HG03095 (cell line): ENCODE results near the gene MUC6.

Experiments
- ATAC-seq: cut with Tn5 transposase; IDR thresholded peaks from one replicate; pipeline ENCODE4 v1.9.1; 2021; ENCODE audit warnings: moderate library complexity; ENCODE audit not compliant: unreplicated experiment

MUC6 gene

DNA sequence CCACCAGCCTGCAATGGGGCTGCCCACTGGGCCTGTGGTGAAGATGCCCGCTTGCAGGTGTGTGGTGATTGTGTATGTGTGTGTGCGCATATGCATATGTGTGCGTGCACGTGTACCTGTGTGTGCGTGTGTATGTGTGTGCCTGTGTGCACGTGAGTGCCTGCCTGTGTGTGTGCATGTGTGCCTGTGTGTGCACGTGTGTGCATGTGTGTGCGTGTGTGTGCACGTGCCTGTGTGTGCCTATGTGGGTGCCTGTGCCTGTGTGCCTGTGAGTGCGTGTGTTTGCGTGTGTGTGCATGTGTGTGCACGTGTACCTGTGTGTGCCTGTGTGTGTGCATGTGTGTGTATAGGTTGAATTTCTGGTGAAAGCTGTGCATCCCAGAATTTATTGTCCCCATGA is 2.4 kb upstream of the MUC6 start:
- ATAC-seq = no peak

DNA sequence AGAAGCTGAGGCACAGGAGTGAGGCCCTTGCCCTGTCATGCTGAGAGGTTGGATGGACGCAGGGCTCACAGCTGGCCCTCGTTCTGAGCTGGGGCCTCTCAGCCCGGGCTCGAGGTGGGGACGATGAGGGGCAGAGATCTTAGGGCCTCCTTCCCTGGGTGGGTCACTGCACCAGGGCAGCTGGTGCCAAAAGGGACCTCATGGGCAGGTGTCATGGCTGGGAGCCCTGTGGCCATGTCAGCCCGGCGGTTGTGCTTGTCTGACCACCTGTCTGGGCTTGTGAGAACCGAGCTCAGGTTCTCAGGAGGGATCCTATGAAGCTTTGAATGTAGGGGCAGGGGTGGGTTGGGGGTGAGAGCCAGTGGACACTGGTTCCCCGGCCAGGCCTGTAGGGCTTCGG is 1.8 kb upstream of the MUC6 start:
- no peak for ATAC-seq

DNA sequence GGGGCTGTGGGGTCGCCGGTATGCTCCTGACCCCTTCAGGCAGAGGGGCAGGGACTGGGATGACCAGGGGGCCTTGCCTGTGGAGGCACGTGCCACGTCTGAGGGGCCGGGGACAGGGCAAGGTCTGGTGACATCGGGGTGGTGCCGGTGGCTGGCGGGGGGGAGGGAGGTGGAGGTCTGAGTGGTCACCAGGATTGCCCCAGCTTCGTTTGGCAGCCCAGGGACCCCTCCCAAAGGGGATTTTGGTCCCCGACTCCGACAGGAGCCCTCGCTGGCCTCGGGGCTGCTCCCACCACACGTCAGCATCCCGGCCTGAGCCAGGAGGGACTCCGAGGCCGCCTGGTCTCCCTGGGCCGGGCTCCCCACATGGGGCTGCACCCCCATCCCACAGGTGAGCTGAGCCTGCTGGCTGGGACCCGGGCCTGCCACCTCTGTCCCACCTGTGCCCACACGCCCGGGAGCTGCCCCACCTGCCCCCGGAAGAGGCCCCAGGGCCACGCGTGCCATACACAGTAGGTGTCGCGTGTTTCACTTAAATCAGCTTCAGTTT is 1.1 kb upstream of the MUC6 start:
- ATAC-seq = no peak

DNA sequence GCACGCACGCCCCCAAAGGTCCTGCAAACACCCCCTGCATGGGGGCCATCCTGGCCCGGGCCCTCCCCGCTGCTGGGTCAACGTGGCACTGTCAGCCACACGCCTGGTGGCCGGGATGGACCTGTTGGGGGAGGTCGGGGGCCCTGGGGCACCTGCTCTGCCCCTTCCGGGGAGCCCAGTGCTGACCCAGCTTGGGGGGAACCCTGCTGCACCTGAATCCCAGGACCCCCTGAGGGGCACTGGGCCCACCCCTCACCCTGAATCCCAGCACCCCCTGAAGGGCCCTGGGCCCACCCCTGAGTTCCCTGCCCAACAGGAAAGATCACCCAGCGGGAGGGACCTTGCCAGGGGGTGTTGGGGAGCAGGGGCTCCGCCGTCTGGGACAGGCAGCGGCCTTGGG is 413 bp upstream of the MUC6 start:
- ATAC-seq = no peak

GRCh38 chr11:1035577-1036283 is 788 bp downstream of the MUC6 start:
- ATAC-seq = no peak

DNA sequence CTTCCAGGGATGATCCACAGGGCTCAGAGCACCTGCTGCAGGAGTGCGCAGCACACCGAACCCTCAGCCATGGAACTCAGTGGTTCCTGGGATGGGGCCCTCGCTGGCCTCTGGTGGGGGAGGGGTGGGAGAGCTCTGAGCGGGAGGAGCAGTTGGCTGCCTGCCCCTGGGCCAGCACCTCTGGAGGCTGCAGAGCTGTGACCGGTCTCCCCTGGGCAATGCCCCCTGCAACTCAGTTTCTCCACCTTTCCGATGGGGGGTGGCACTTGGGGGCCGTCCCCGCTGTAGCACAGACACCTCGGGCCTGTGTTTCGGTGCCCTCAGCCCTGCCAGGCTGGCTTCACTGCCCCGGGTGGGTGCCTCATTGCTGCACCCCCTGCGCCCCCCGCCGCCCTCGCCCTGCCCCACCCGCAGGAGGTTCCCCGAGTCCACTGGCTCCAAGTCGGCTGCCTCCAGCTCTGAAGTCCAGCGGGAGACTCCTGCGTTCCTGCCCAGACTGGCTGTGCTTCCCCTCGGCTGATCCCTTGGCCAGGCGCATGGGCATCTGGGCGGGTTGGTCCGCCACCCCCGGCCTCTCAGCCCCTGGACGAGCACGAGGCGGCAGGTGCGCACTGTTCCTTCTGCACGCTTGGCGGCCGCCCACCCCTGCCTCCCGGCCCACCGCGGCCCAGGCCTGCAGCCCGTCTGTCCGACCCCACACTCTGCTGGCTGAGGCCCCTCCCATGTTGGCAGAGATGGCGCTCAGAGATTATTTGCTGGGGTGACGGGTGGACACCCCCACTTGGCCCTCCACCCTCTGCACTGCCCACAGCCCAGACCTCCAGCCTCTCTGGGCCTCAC is 1.8 kb downstream of the MUC6 start:
- ATAC-seq = no peak

GRCh38 chr11:1034001-1034400 is 2.5 kb downstream of the MUC6 start:
- ATAC-seq = no peak

GRCh38 chr11:1033016-1033798 is 3.3 kb downstream of the MUC6 start:
- ATAC-seq = no peak

GRCh38 chr11:1032310-1032891 is 4.1 kb downstream of the MUC6 start:
- ATAC-seq = no peak

- ATAC-seq = no peak
Observed at GRCh38 chr11:1031121-1031899, 5.2 kb downstream of the MUC6 start.

DNA sequence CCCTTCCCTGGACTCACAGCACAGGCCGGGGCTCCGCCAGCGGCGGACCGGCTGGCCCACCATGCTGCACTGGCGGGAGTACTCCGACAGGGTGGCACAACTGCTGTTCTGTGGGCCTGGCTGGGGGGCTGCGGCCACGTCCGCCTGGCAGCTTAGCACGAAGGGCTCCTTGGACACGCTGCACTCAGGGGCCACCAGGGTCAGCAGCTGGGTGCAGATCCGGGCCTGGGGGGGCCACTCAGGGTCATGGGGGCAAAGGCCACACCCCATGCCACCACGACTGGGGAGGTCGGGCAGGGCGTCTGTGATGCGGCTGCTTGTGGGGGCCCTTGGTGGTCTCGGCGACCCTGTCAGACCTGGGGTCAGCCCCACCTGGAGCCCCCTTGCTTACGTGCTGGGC is 6.0 kb downstream of the MUC6 start:
- no peak for ATAC-seq

DNA sequence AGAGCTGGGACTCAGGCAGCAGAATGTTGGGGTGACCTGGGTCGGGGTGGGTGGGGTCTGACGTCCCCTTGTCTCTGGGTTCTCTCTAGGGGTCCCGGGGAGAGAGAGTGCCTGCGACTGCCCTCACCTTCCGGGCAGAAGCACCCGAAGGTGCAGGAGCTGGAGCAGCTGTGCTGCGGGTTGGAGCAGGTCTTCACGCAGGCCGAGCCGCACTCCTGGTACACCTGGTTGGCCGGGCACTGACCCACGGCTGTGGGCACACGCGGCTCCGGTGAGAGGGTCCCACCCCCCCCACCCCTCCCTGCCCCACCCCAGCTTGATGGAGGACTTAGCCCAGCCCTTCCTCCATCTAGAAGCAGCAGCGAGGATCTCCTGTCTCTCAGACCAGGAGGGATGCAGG is 6.4 kb downstream of the MUC6 start:
- no peak for ATAC-seq

DNA sequence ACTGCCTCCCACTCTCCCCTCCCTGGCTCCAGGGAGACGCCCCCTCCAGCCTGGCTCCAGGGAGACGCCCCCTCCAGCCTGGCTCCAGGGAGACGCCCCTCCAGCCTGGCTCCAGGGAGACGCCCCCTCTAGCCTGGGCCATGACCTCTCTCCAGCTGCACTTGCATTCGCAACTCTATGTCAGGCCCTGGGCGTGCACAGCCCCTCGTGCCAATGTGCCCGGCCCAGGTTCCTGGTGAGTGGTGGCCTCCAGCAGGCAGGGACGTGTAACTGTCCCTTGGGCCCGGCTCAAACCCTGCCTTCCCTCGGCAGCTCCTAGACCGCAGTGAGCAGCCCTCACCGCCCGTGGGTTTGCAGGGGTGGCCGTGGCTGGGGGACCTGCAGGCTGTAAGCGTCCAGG is 6.9 kb downstream of the MUC6 start:
- ATAC-seq = no peak

DNA sequence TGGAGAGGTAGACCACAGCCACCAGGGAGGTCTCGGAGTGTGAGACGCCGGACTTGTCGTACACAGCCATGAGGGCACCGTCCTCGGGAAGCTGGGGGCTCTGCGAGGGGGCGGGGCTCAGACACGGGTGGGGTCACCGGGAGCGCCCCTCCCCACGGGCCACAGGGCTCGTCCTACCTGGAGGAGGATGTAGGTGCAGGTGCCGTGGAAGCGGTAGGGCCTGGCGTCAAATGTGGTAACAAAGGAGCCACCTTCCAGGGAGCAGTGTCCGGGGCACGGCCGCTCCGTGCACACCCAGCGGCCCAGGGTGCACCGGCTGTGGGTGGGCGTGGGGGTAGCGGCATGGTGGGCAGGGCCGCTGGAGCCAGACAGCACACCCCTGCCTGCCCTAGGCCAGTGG is 7.5 kb downstream of the MUC6 start:
- ATAC-seq = no peak

DNA sequence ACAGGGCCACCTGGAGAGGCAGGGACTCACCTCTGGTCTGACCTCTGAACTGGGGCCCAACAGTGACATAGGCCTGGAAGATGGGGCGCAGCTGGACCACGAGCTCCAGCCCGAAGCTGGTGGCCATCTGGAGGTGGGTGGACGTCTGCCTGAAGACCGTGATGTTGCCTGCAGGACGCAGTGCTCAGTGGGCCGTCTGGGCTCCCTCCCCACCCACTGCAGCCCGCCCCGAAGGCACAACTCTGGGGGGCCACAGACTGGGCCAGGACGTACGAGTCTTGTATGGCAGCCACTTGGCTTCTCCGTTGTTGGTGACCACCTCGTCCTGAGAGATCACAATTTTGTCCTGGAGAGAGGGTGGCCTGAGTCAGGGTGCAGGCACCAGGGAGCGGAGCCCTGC is 7.9 kb downstream of the MUC6 start:
- no peak for ATAC-seq

- ATAC-seq = no peak
Observed at GRCh38 chr11:1028291-1028540, 8.3 kb downstream of the MUC6 start.

DNA sequence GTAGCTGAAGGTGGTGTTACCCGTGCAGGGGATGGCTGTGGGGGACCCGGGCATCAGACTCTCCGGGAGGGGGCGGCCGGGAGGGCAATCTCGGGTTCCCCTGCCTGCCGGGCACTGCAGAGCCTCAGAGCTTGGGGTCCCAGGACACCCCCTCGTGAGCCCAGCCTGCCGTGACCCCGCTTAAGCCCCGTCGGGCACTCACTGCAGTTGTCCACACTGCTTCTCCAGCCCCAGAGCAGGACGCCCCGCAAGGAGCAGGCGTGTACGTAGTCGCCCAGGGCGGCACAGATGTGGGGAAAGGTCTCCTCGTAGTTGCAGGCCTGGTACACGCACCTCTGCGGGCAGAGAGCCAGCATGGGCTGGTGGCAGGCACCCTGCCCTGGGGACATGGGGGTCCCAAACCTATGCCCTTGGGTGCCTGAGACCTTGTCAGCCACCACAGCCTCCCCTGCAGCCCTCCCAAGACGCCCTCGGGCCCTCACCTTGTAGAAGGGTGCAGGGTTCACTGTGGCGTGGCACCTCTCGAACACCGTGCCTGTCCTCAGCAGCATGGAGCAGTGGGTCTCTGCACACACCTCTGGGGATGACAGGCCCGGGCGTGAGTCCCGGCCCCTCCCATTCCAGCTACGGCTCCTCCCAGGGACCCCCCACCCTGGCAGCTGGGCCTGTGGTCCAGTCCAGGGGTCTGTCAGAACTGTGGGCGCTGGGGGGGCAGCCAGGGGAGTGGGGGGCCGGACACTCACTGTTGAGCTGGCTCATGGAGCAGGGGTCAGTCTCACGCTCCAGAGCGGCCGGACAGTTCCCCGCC is 8.8 kb downstream of the MUC6 start:
- ATAC-seq = no peak

DNA sequence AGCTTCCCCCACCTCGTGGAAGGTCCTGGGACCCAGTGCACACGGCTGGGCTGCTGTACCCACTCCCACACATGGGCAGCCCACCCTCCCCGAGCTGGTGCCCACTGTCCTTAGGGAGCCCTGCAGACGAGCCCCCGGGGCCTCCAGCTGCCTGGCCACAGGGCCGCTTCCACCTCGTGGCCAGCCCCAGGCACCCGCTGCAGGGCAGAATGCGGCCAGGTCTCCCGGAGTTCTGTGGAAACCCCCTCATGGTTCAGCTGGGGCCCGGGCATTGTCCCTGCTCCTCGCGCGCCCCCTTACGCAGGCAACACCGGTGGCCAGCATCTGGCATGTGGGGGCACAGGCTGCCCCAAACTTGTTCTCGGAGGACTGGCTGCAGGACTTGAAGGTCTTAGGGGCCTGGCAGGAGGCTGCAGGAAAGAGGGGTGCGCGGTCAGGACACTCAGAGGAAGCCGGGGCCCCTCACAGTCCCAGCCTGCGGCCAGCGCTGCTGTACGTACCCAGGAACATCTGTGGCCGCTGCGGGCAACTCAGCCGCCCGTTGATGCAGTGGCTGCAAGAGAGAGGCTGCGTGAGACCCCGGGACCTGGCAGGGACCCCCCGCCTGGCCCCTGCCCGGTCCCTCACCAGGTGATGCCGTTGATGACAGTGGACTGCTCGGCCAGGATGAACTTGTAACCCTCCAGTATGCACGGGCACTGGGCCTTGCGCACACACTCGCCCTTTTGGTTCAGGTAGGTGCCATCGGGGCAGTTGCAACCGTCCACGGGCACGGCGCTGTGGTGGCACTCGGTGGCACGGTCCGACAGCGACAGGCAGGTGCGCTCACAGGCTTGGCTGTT is 9.7 kb downstream of the MUC6 start:
- ATAC-seq = no peak

GRCh38 chr11:1026163-1026450 is 10.4 kb downstream of the MUC6 start:
- ATAC-seq = no peak
